NCI-H460 (cell line): ENCODE data around the gene TPRKB. TPM values are rescaled to one million over a fixed set of nuclear protein-coding genes. Genes with fewer than 3 reads are reported as not detected.
A peak's percentile ranks its signal among the peaks of the same experiment; 100 is the strongest.
"Not testable (repeated sequence)": the region's sequence is repeated elsewhere in the genome, so short reads cannot be mapped to it uniquely, and the experiment has no call there.

Experiments
- DNase-seq: peaks from one replicate; pipeline ENCODE4 v3.0.0-alpha.2; 2016; ENCODE audit warnings: low read depth; ENCODE audit errors: extremely low read depth
- polyA plus RNA-seq: library from polyadenylated mRNA; depleted of rRNA; stranded (reverse); fragments of >200 nt; gene quantifications from 2 replicates; pipeline ENCODE4 v1.2.3, GENCODE V29; 2014; cell fraction: nucleus; rRNA removed
- total RNA-seq: library from RNA; depleted of rRNA; stranded (reverse); fragments of >200 nt; shearing (Covaris generic); gene quantifications from 2 replicates; pipeline ENCODE4 v1.2.3, GENCODE V29; 2014; rRNA removed

TPRKB gene
- 84.2 and 92.3 TPM in 2 replicates for total RNA-seq
- polyA plus RNA-seq: 77.8 and 97.4 TPM in 2 replicates

GRCh38 chr2:73736855-73737779 is at the start of gene TPRKB:
TPRKB (minus strand) TSS chr2:73737345; CDS start chr2:73734569, 2,776 bp downstream.
- peak; percentile 96 for DNase-seq

GRCh38 chr2:73783883-73784282 is 46.7 kb upstream of the TPRKB start, which contains the start of gene C2orf78:
C2orf78 (plus strand) TSS chr2:73784183; CDS start chr2:73784310, 127 bp downstream.
- DNase-seq: not testable (repeated sequence)

GRCh38 chr2:73783402-73783801 is 46.3 kb upstream of the TPRKB start:
- DNase-seq: peak; percentile 17

GRCh38 chr2:73780237-73780582 is 43.1 kb upstream of the TPRKB start:
- no peak for DNase-seq

- peak; percentile 95 for DNase-seq
Observed at GRCh38 chr2:73779467-73780236, 42.5 kb upstream of the TPRKB start, which contains the start of gene DUSP11. DUSP11 (minus strand) TSS chr2:73780103; CDS start chr2:73779974, 129 bp downstream.

GRCh38 chr2:73778867-73779466 is 41.8 kb upstream of the TPRKB start:
- not testable (repeated sequence) for DNase-seq

GRCh38 chr2:73776869-73777519 is 39.8 kb upstream of the TPRKB start:
- DNase-seq: no peak

- DNase-seq: no peak
Observed at GRCh38 chr2:73776381-73776780, 39.2 kb upstream of the TPRKB start.

- DNase-seq: no peak
Observed at GRCh38 chr2:73772819-73773218, 35.7 kb upstream of the TPRKB start.

- DNase-seq: no peak
Observed at GRCh38 chr2:73770725-73771124, 33.6 kb upstream of the TPRKB start.

- no peak for DNase-seq
Observed at GRCh38 chr2:73766994-73767393, 29.8 kb upstream of the TPRKB start.

GRCh38 chr2:73766349-73766748 is 29.2 kb upstream of the TPRKB start:
- no peak for DNase-seq

- no peak for DNase-seq
Observed at GRCh38 chr2:73764945-73765344, 27.8 kb upstream of the TPRKB start.

- DNase-seq: no peak
Observed at GRCh38 chr2:73762571-73762970, 25.4 kb upstream of the TPRKB start.

GRCh38 chr2:73759904-73760303 is 22.8 kb upstream of the TPRKB start:
- DNase-seq: no peak

- DNase-seq: no peak
Observed at GRCh38 chr2:73759285-73759764, 22.2 kb upstream of the TPRKB start.

- not testable (repeated sequence) for DNase-seq
Observed at GRCh38 chr2:73754332-73754731, 17.2 kb upstream of the TPRKB start.

- no peak for DNase-seq
Observed at GRCh38 chr2:73749314-73749713, 12.2 kb upstream of the TPRKB start.

- no peak for DNase-seq
Observed at GRCh38 chr2:73746877-73747208, 9.7 kb upstream of the TPRKB start.
